HepG2 (cell line): ENCODE data around the gene HSF4. TPM values are rescaled to one million over a fixed set of nuclear protein-coding genes. Genes with fewer than 3 reads are reported as not detected.
A peak's percentile ranks its signal among the peaks of the same experiment; 100 is the strongest.

Source experiments
- ATAC-seq: fragments of 200-7000 bp; cut with Tn5 transposase; 3 replicates; pipeline ENCODE4 v1.9.1; 2020; ENCODE audit warnings: mild to moderate bottlenecking, moderate library complexity
- BruUV-seq: library from RNA; stranded (reverse); fragments of 400-500 nt; replicated peaks from 2 replicates; lab custom pipeline; 2021; lab: Mats Ljungman, UMichigan
- CTCF ChIA-PET: fragments of 300-600 bp; formaldehyde crosslinking; extraction: SDS; loops from one replicate; lab custom pipeline; 2021; ENCODE audit warnings: low total read pairs, inconsistent platforms, low intra/inter-chr PET ratio; lab: Yijun Ruan, JAX
- POLR2A ChIA-PET: fragments of 350-600 bp; sonication (Branson Sonifier 250); formaldehyde crosslinking; loops from one replicate; lab custom pipeline; 2020; ENCODE audit warnings: antibody characterized with exemption, inconsistent platforms; lab: Yijun Ruan, JAX
- DNase-seq: peaks from one replicate; pipeline ENCODE4 v3.0.0-alpha.2; 2015; ENCODE audit warnings: low spot score
- FAIRE-seq: peaks from 3 replicates; lab custom pipeline; 2011; peaks lifted over from hg19 to GRCh38; lab: Jason Lieb, UNC
- H2AFZ ChIP-seq: one replicate; pipeline ENCODE4 v1.6.1; 2011; ENCODE audit warnings: low read length, inconsistent platforms
- H3K27ac ChIP-seq: fragments of 300-600 bp; 3 replicates; pipeline ENCODE4 v1.8.0; 2011; ENCODE audit warnings: mixed run types, mild to moderate bottlenecking, mixed read lengths, low read length, inconsistent platforms; ENCODE audit not compliant: insufficient read depth; ENCODE audit errors: extremely low read length
- H3K27me3 ChIP-seq, 2 experiments: fragments of 200-600 bp in 1 of 2; 2 replicates in 1 of 2; 3 replicates in 1 of 2; pipeline versions ENCODE4 v1.6.0 to v1.8.0; 2011; ENCODE audit warnings: low read length in 2 of 2, mild to moderate bottlenecking in 2 of 2, moderate library complexity in 2 of 2, inconsistent platforms in 1 of 2; ENCODE audit not compliant: insufficient read depth in 2 of 2, control insufficient read depth in 1 of 2
- H3K36me3 ChIP-seq, 2 experiments: fragments of 200-600 bp in 1 of 2; replicated peaks in 1 of 2; 2 replicates in 1 of 2; 3 replicates in 1 of 2; pipeline versions ENCODE4 v1.5.1 to v1.8.0; 2011; ENCODE audit warnings: low read length in 2 of 2, inconsistent platforms in 1 of 2; ENCODE audit not compliant: insufficient read depth in 2 of 2, control insufficient read depth in 1 of 2
- H3K4me1 ChIP-seq: 2 replicates; pipeline ENCODE4 v1.5.1; 2012; ENCODE audit warnings: low read length, inconsistent platforms; ENCODE audit not compliant: insufficient read depth
- H3K4me2 ChIP-seq: 2 replicates; pipeline ENCODE4 v1.6.0; 2011; ENCODE audit warnings: low read depth, low read length, inconsistent platforms
- H3K4me3 ChIP-seq, 3 experiments: fragments of 200-600 bp in 1 of 3; sonication (generic), shearing (Covaris generic) in 1 of 3; replicated peaks in 1 of 3; 2 replicates each; pipeline ENCODE4 v1.5.1; 2011 to 2016; ENCODE audit warnings: low read length in 3 of 3, inconsistent platforms in 2 of 3, low read depth in 2 of 3, mild to moderate bottlenecking in 2 of 3, control low read depth in 1 of 3, mixed read lengths in 1 of 3; ENCODE audit not compliant: insufficient read depth in 1 of 3
- H3K79me2 ChIP-seq: one replicate; pipeline ENCODE4 v1.6.1; 2011; ENCODE audit warnings: low read length, inconsistent platforms; ENCODE audit not compliant: insufficient read depth
- H3K9ac ChIP-seq: 2 replicates; pipeline ENCODE4 v1.6.0; 2011; ENCODE audit warnings: mild to moderate bottlenecking, low read depth, low read length, inconsistent platforms; ENCODE audit not compliant: insufficient read depth
- H3K9me3 ChIP-seq: 2 replicates; pipeline ENCODE4 v1.5.1; 2012; ENCODE audit warnings: mild to moderate bottlenecking, low read length
- H4K20me1 ChIP-seq: 2 replicates; pipeline ENCODE4 v1.6.0; 2011; ENCODE audit warnings: inconsistent platforms, mild to moderate bottlenecking, low read length, moderate library complexity; ENCODE audit not compliant: insufficient read depth
- EED ChIP-seq: sonication (generic); formaldehyde crosslinking; IDR thresholded peaks from 2 replicates; pipeline ENCODE4 v1.5.0; 2020; ENCODE audit warnings: mild to moderate bottlenecking, missing genetic modification reagents
- ZNF253 ChIP-seq: sonication (generic); formaldehyde crosslinking; IDR thresholded peaks from 2 replicates; pipeline ENCODE4 v1.8.0; 2022; ENCODE audit warnings: mild to moderate bottlenecking, missing genetic modification reagents, borderline replicate concordance
- ZNF274 ChIP-seq: sonication (generic); formaldehyde crosslinking; IDR thresholded peaks from 2 replicates; pipeline ENCODE4 v1.5.1; 2020; ENCODE audit warnings: mild to moderate bottlenecking, missing genetic modification reagents
- ZNF572 ChIP-seq: sonication (generic); formaldehyde crosslinking; IDR thresholded peaks from 2 replicates; pipeline ENCODE4 v1.5.1; 2020; ENCODE audit warnings: mild to moderate bottlenecking, missing genetic modification reagents
- ZNF577 ChIP-seq: sonication (generic); formaldehyde crosslinking; IDR thresholded peaks from 2 replicates; pipeline ENCODE4 v1.4.0; 2020; ENCODE audit warnings: mild to moderate bottlenecking, low read depth, missing genetic modification reagents, borderline replicate concordance
- ZNF670 ChIP-seq: sonication (generic); formaldehyde crosslinking; IDR thresholded peaks from 2 replicates; pipeline ENCODE4 v1.8.0; 2022; ENCODE audit warnings: mild to moderate bottlenecking, missing genetic modification reagents, borderline replicate concordance
- WGBS: methylation state at CpG from one replicate; pipeline ENCODE4 v1.1.6; 2017; ENCODE audit warnings: low lambda C conversion rate; 5-methylcytosine and 5-hydroxymethylcytosine counted together
- in situ Hi-C: cut with HindIII; loops from 2 replicates; pipeline ENCODE4 v1.10.0; 2017; ENCODE audit warnings: low pct_unique_long_range_greater_than_20kb; ENCODE audit not compliant: extremely low pct_ligation_motif_present
- intact Hi-C: fragments of 100-400 bp; cut with micrococcal nuclease; formaldehyde crosslinking; loops from one replicate; pipeline ENCODE4 v1.10.0; 2022; ENCODE audit not compliant: unreplicated experiment
- polyA plus RNA-seq, 8 experiments: library from polyadenylated mRNA; depleted of rRNA in 3 of 8; stranded (reverse) in 7 of 8; unstranded in 1 of 8; fragments of >200 nt; fragmentation: Illumina TruSeq in 4 of 8; extraction: Trizol in 4 of 8; gene quantifications; 2 replicates each; pipeline versions ENCODE4 v1.2.1 to v1.2.3, GENCODE V29; 2011 to 2016; ENCODE audit warnings: low read depth in 4 of 8, missing spikeins in 1 of 8, mixed read lengths in 1 of 8; ENCODE audit not compliant: insufficient read depth in 1 of 8
- total RNA-seq, 5 experiments: library from RNA; depleted of rRNA; stranded (reverse); fragments of >200 nt; fragmentation: Illumina TruSeq; extraction: Trizol; gene quantifications; 2 replicates each; pipeline ENCODE4 v1.2.3, GENCODE V29; 2016; ENCODE audit warnings: low read depth in 1 of 5
- TF ChIP-seq, protein P1 (sequence below): sonication (generic); formaldehyde crosslinking; conservative IDR thresholded peaks from 2 replicates; pipeline ENCODE4 v1.8.0; 2022; ENCODE audit warnings: missing genetic modification reagents

Gene HSF4
- total and polyA plus RNA-seq, 2 of the 13 experiments (the other 11 are each of a cell fraction or from before 2014, with no cell fraction given): 3.5 to 16.9 TPM

DNA sequence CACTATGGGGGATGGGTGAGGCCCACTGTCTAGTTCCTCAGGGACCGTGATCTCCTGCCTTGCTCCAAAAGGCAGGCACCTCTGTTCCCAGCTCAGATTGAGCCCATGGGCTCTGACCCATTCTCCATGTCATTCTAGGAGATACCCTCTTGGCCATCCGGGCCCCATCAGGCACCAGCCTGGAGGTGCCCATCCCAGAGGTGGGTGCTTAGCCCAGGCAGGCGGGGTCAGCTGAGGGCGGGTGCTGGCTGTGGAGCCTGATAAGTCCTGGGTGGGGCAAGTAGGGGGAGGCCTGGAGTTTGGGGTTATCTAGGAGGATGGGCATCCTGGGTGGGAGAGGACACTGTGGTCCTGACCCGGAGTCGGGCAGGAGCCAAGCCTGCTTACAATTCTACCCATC is 29.7 kb downstream of the HSF4 start:
- intact Hi-C loops: no loop called here
- H2AFZ ChIP-seq: no peak overlapping the region
- no peak for FAIRE-seq
- ChIA-PET CTCF (no interaction called here), POLR2A (interaction anchor here (1.1 kb wide), 1 partner anchor 14 kb away, joined by 3 read pairs; no protein-coding TSS in a partner anchor)
- H3K4me1 ChIP-seq: peaks cover 38% of the 10 kb centered on the region
- H3K27ac ChIP-seq: no peak overlapping the region
- peak overlapping the region; percentile 98; the same call in 1 of the 2 replicates for H3K9ac ChIP-seq
- ATAC-seq: no peak
- H4K20me1 ChIP-seq: no peaks in the 10 kb centered on the region; the same call in 1 of the 2 replicates
- H3K27me3 ChIP-seq: peaks cover 0 to 11% of the 10 kb centered on the region in 2 experiments; a peak in 2 of 5 replicates
- H3K4me3 ChIP-seq: no peak overlapping the region; a peak in 1 of 6 replicates
- in situ Hi-C loops: no loop called here
- BruUV-seq: no TSS peak
- H3K36me3 ChIP-seq: peaks cover 32 to 54% of the 10 kb centered on the region in 2 experiments
- H3K79me2 ChIP-seq: peaks cover 21% of the 10 kb centered on the region
- 98% methylated on average over 6 of the region's 6 CpGs for WGBS
- no peak for TF ChIP-seq ZNF572 (CRISPR knock-in tag)
- TF ChIP-seq EED (CRISPR knock-in tag): 0 out of 2 replicates have a peak, but pooled peaks have one; percentile 57
- 0 out of 2 replicates have a peak, but pooled peaks have one; percentile 10 for TF ChIP-seq ZNF670 (CRISPR knock-in tag)
- 0 out of 2 replicates have a peak, but pooled peaks have one; percentile 43 for TF ChIP-seq ZNF274 (CRISPR knock-in tag)
- TF ChIP-seq, protein P1, sequence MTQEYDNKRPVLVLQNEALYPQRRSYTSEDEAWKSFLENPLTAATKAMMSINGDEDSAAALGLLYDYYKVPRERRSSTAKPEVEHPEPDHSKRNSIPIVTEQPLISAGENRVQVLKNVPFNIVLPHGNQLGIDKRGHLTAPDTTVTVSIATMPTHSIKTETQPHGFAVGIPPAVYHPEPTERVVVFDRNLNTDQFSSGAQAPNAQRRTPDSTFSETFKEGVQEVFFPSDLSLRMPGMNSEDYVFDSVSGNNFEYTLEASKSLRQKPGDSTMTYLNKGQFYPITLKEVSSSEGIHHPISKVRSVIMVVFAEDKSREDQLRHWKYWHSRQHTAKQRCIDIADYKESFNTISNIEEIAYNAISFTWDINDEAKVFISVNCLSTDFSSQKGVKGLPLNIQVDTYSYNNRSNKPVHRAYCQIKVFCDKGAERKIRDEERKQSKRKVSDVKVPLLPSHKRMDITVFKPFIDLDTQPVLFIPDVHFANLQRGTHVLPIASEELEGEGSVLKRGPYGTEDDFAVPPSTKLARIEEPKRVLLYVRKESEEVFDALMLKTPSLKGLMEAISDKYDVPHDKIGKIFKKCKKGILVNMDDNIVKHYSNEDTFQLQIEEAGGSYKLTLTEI (CRISPR knock-in tag): no peak
- H3K4me2 ChIP-seq: no peak overlapping the region
- DNase-seq: no peak
- no peaks in the 10 kb centered on the region for H3K9me3 ChIP-seq

DNA sequence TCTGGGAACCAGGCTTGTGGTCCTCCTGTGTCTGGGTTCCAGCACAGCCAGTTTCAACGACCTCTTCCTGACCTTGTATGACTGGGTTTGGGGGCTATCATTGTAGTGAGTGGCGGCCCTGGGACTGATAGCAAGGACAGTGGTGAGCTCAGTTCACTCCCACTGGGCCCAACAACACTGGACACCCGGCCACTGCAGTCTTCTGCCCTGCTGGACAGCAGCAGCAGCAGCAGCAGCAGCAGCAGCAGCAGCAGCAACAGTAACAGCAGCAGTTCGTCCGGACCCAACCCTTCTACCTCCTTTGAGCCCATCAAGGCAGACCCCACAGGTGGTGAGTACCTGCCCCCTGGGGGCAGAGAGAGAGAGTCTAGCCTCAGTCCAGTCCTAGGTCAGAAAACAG is 31.1 kb downstream of the HSF4 start:
- H3K27me3 ChIP-seq: peaks cover 0 to 6% of the 10 kb centered on the region in 2 experiments; a peak in 1 of 5 replicates
- ChIA-PET CTCF (no interaction called here), POLR2A (no interaction called here)
- H2AFZ ChIP-seq: no peak overlapping the region
- H3K9me3 ChIP-seq: no peaks in the 10 kb centered on the region
- 97% methylated on average over 5 of the region's 5 CpGs for WGBS
- H3K36me3 ChIP-seq: peaks cover 36 to 63% of the 10 kb centered on the region in 2 experiments
- TF ChIP-seq ZNF253 (CRISPR knock-in tag) (0 out of 2 replicates have a peak, but pooled peaks have one; percentile 9), ZNF577 (CRISPR knock-in tag) (no peak)
- no peak overlapping the region for H3K9ac ChIP-seq
- intact Hi-C loops (no loop called here), in situ Hi-C loops (no loop called here)
- FAIRE-seq: no peak
- no peak overlapping the region for H3K4me3 ChIP-seq
- no peak for ATAC-seq
- H3K27ac ChIP-seq: no peak overlapping the region
- no peaks in the 10 kb centered on the region; the same call in 1 of the 2 replicates for H4K20me1 ChIP-seq
- peaks cover 27% of the 10 kb centered on the region for H3K4me1 ChIP-seq
- DNase-seq: no peak
- H3K4me2 ChIP-seq: no peak overlapping the region
- peaks cover 21% of the 10 kb centered on the region for H3K79me2 ChIP-seq
- BruUV-seq: no TSS peak
